CD4-positive, alpha-beta T cell (primary cell): ENCODE results near the gene SOX13. TPM values are rescaled to one million over a fixed set of nuclear protein-coding genes. Genes with fewer than 3 reads are reported as not detected.

ENCODE experiments used
- ATAC-seq: fragments of 200-7000 bp; cut with Tn5 transposase; one replicate; pipeline ENCODE4 v1.10.0; 2022; ENCODE audit warnings: mild to moderate bottlenecking; ENCODE audit not compliant: poor library complexity
- CTCF ChIA-PET: fragments of 350-600 bp; sonication (Branson Sonifier 250); formaldehyde crosslinking; loops from one replicate; lab custom pipeline; 2021; ENCODE audit warnings: antibody characterized with exemption, inconsistent platforms; lab: Charles Lee
- POLR2A ChIA-PET: fragments of 350-600 bp; sonication (Branson Sonifier 250); formaldehyde crosslinking; loops from one replicate; lab custom pipeline; 2021; ENCODE audit warnings: antibody characterized with exemption, inconsistent platforms; lab: Charles Lee
- DNase-seq, 14 experiments: peaks; one replicate each; pipeline ENCODE4 v3.0.0-alpha.2; 2013 to 2020; ENCODE audit warnings: mixed read lengths in 2 of 14
- H3K27ac ChIP-seq, 2 donors: one replicate each; pipeline versions ENCODE4 v1.5.1 to v1.7.0; 2013; ENCODE audit warnings: low read length in 2 of 2, low read depth in 1 of 2, mild to moderate bottlenecking in 1 of 2
- H3K27me3 ChIP-seq, 2 experiments: 1 replicate in 1 of 2; 2 replicates in 1 of 2; pipeline versions ENCODE4 v1.6.1 to v1.7.0; 2013; ENCODE audit warnings: low read length in 2 of 2, control low read depth in 1 of 2, mild to moderate bottlenecking in 1 of 2, moderate library complexity in 1 of 2; ENCODE audit not compliant: insufficient read depth in 2 of 2, control insufficient read depth in 1 of 2
- H3K36me3 ChIP-seq: one replicate; pipeline ENCODE4 v1.6.1; 2013; ENCODE audit warnings: low read length, control low read depth; ENCODE audit not compliant: insufficient read depth
- H3K4me1 ChIP-seq: one replicate; pipeline ENCODE4 v1.6.1; 2013; ENCODE audit warnings: low read length, control low read depth; ENCODE audit not compliant: insufficient read depth
- H3K4me3 ChIP-seq: one replicate; pipeline ENCODE4 v1.5.1; 2013; ENCODE audit warnings: mild to moderate bottlenecking, low read length, moderate library complexity
- H3K9me3 ChIP-seq, 2 experiments: 1 replicate in 1 of 2; 2 replicates in 1 of 2; pipeline versions ENCODE4 v1.6.1 to v1.7.0; 2013; ENCODE audit warnings: low read length in 2 of 2, mild to moderate bottlenecking in 2 of 2, control low read depth in 1 of 2, moderate library complexity in 1 of 2; ENCODE audit not compliant: control insufficient read depth in 1 of 2, insufficient read depth in 1 of 2
- H3K27ac Mint-ChIP-seq: one replicate; pipeline ENCODE4 v1.8.0; 2020; ENCODE audit warnings: mixed read lengths
- H3K27me3 Mint-ChIP-seq: one replicate; pipeline ENCODE4 v1.8.0; 2021; ENCODE audit warnings: mixed read lengths
- H3K36me3 Mint-ChIP-seq: one replicate; pipeline ENCODE4 v1.8.0; 2021; ENCODE audit warnings: low read depth, mixed read lengths
- H3K4me1 Mint-ChIP-seq: one replicate; pipeline ENCODE4 v1.8.0; 2021; ENCODE audit warnings: low read depth, mixed read lengths
- H3K4me3 Mint-ChIP-seq: one replicate; pipeline ENCODE4 v1.8.0; 2020; ENCODE audit warnings: mild to moderate bottlenecking, mixed read lengths
- H3K9me3 Mint-ChIP-seq: one replicate; pipeline ENCODE4 v1.8.0; 2020; ENCODE audit warnings: mixed read lengths
- intact Hi-C, 2 experiments: fragments of 100-400 bp; cut with DNase I in 1 of 2; cut with micrococcal nuclease in 1 of 2; formaldehyde crosslinking; loops; one replicate each; pipeline versions ENCODE4 v1.15.1 to v1.9.0; 2023 to 2025; cut with DNase I, micrococcal nuclease
- total RNA-seq, 174 experiments: library from RNA in 2 of 174; stranded (reverse) in 2 of 174; gene quantifications; one replicate each; pipeline ENCODE4 v1.2.3 and lab custom pipeline; 2021 to 2026
- TF ChIP-seq, protein P1 (sequence below): fragments of 200-600 bp; IDR thresholded peaks from one replicate; pipeline ENCODE4 v1.8.0; 2022; ENCODE audit warnings: antibody characterized with exemption, mild to moderate bottlenecking

The SOX13 gene
- total RNA-seq, 2 experiments from 2014 or later, result 1.8 to 1.9 TPM

DNA sequence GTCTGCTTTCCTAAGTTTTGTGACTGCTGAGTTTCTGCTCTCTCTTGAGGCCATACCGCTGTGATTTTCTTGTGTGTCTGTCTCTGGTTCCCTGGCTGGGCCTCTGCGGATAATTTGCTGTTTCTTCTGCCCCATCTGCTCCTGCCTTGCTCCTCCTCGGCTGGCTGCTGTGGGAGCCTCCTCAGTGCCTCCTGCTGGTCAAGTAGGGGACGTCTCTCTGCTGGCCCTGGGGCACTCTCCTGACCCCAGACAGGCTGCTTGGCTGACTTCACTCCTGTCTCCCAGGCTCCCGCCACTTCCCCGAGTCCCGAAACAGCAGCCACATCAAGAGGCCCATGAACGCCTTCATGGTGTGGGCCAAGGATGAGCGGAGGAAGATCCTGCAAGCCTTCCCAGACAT lies 50.5 kb downstream of the SOX13 start:
- no peak overlapping the region for H3K4me3 ChIP-seq
- H3K9me3 Mint-ChIP-seq, result no peaks in the 10 kb centered on the region
- peak in 3 of 14 experiments; percentile 18 to 40 (median 23) for DNase-seq
- H3K4me3 Mint-ChIP-seq, result no peak overlapping the region
- H3K4me1 Mint-ChIP-seq, result no peaks in the 10 kb centered on the region
- intact Hi-C loops, result loop anchor here in 1 of 2 experiments (10.0 kb wide), 2 partner anchors 779 to 859 kb away; no protein-coding TSS in a partner anchor
- H3K27ac Mint-ChIP-seq, result no peak overlapping the region
- H3K27me3 Mint-ChIP-seq, result no peaks in the 10 kb centered on the region
- no peaks in the 10 kb centered on the region for H3K9me3 ChIP-seq
- no peak overlapping the region for H3K27ac ChIP-seq
- no peaks in the 10 kb centered on the region for H3K27me3 ChIP-seq
- ChIA-PET CTCF (no interaction called here), POLR2A (no interaction called here)
- no peaks in the 10 kb centered on the region for H3K36me3 ChIP-seq
- no peaks in the 10 kb centered on the region for H3K36me3 Mint-ChIP-seq
- no peaks in the 10 kb centered on the region for H3K4me1 ChIP-seq
- TF ChIP-seq, protein P1, sequence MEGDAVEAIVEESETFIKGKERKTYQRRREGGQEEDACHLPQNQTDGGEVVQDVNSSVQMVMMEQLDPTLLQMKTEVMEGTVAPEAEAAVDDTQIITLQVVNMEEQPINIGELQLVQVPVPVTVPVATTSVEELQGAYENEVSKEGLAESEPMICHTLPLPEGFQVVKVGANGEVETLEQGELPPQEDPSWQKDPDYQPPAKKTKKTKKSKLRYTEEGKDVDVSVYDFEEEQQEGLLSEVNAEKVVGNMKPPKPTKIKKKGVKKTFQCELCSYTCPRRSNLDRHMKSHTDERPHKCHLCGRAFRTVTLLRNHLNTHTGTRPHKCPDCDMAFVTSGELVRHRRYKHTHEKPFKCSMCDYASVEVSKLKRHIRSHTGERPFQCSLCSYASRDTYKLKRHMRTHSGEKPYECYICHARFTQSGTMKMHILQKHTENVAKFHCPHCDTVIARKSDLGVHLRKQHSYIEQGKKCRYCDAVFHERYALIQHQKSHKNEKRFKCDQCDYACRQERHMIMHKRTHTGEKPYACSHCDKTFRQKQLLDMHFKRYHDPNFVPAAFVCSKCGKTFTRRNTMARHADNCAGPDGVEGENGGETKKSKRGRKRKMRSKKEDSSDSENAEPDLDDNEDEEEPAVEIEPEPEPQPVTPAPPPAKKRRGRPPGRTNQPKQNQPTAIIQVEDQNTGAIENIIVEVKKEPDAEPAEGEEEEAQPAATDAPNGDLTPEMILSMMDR, result no peak
- ATAC-seq, result no peak

DNA sequence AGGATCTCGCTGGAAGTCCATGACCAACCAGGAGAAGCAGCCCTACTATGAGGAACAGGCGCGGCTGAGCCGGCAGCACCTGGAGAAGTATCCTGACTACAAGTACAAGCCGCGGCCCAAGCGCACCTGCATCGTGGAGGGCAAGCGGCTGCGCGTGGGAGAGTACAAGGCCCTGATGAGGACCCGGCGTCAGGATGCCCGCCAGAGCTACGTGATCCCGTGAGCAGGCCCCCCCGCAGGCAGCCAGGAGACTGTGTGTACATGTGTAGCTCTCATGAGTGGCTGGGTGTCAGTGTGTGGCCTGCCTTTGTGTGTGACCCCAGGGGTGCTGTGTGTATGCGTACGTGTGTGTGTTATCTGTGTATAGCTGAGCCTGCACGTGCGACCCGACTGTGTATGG lies 51.7 kb downstream of the SOX13 start:
- ChIA-PET POLR2A (interaction anchor here (0.7 kb wide), 1 partner anchor 8 kb away, joined by 3 read pairs; no protein-coding TSS in a partner anchor), CTCF (no interaction called here)
- Histone ChIP-seq H3K27me3 (no peaks in the 10 kb centered on the region), H3K9me3 (no peaks in the 10 kb centered on the region), H3K4me3 (no peak overlapping the region), H3K27ac (no peak overlapping the region), H3K36me3 (no peaks in the 10 kb centered on the region), H3K4me1 (peaks cover 11% of the 10 kb centered on the region)
- H3K9me3 Mint-ChIP-seq, result no peaks in the 10 kb centered on the region
- H3K4me1 Mint-ChIP-seq, result peaks cover 9% of the 10 kb centered on the region
- TF ChIP-seq, protein P1, result no peak
- intact Hi-C loops, result loop anchor here (5.0 to 10.0 kb wide), 5 partner anchors 422 to 860 kb away; partner anchors contain the start of gene ATP2B4 (in 1 of the 2)
- H3K36me3 Mint-ChIP-seq, result no peaks in the 10 kb centered on the region
- H3K27ac Mint-ChIP-seq, result no peak overlapping the region
- ATAC-seq, result no peak
- DNase-seq, result no peak
- H3K27me3 Mint-ChIP-seq, result no peaks in the 10 kb centered on the region
- no peak overlapping the region for H3K4me3 Mint-ChIP-seq

DNA sequence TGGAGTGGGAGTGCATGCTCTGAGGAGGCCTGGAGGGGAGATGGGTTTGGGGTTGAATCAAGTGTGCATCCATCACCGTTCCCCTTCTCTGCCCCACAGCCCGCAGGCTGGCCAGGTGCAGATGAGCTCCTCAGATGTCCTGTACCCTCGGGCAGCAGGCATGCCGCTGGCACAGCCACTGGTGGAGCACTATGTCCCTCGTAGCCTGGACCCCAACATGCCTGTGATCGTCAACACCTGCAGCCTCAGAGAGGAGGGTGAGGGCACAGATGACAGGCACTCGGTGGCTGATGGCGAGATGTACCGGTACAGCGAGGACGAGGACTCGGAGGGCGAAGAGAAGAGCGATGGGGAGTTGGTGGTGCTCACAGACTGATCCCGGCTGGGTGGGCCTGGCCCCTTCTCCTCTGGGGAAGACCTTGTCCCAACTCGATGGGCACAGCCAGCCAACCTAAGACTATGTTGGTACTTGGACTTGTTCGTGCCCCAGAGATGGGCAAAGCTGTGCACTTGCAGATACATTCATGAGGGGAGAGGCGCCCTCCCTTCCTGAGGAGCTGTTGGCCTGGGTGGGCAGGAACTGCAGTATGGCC lies 52.9 kb downstream of the SOX13 start:
- H3K4me1 ChIP-seq, result peaks cover 11% of the 10 kb centered on the region
- CTCF ChIA-PET, result no interaction called here
- intact Hi-C loops, result loop anchor here (5.0 to 10.0 kb wide), 5 partner anchors 424 to 861 kb away; partner anchors contain the start of gene ATP2B4 (in 1 of the 2)

More for the DNA sequence above, 52.9 kb downstream of the SOX13 start:
- Histone ChIP-seq H3K4me3 (no peak overlapping the region), H3K27ac (no peak overlapping the region), H3K9me3 (no peaks in the 10 kb centered on the region), H3K27me3 (no peaks in the 10 kb centered on the region), H3K36me3 (no peaks in the 10 kb centered on the region)
- no peak overlapping the region for H3K27ac Mint-ChIP-seq
- no peak overlapping the region for H3K4me3 Mint-ChIP-seq
- no peak for ATAC-seq
- no peak for DNase-seq
- H3K36me3 Mint-ChIP-seq, result no peaks in the 10 kb centered on the region
- TF ChIP-seq, protein P1, result no peak
- H3K4me1 Mint-ChIP-seq, result peaks cover 9% of the 10 kb centered on the region
- no peaks in the 10 kb centered on the region for H3K27me3 Mint-ChIP-seq
- POLR2A ChIA-PET, result no interaction called here
- no peaks in the 10 kb centered on the region for H3K9me3 Mint-ChIP-seq
